ENCODE data around the gene SMAD3. TPM values are rescaled to one million over a fixed set of nuclear protein-coding genes. Genes with fewer than 3 reads are reported as not detected.
A peak's percentile ranks its signal among the peaks of the same experiment; 100 is the strongest.

Gene SMAD3
- total RNA-seq, 1 experiment from 2014 or later, result 99.5 TPM

DNA sequence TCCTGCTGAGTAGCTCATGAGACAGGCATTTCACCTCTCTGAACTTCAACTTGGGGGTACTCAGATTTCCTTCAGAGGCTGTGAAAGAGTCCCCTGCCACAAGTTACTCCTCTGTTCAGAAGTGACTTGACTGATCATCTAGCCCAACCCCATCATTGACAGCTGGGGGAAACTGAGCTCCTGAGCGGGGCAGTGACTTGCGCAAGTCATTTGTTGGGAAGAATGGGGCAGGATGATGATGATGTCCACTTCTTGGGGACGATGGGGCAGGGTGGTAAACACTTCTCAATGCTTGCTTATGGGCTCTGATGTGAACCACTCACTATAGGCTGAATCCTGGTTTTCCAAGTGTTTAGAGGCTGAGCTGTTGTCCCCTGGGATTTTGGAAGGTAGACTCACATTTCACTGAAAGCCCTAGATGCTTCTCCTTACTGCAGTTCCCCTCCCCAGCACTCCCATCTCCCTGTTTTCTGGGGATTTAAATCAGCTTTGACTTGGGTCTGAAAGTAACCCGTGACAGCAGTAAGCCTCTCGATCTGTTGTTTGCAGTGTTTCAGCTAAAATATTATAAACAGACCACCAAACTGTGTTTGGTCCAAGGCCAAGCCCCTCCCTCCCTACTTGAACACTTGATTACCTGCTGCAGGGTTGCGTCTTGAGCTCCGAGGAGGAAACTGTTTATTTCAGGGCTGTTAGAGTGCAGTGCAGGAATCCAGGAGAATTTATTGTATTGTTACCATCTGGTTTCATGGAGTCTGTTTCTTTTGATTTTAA is 25.1 kb downstream of the SMAD3 start:
- Histone ChIP-seq H3K36me3 (ENCODE audit: low read depth) (peaks cover 21% of the 10 kb centered on the region; the same call in 1 of the 2 replicates), H3K27me3 (ENCODE audit: insufficient read depth, low read depth) (no peaks in the 10 kb centered on the region), H3K9me3 (ENCODE audit: insufficient read depth, low read depth) (no peaks in the 10 kb centered on the region), H2AFZ (no peak overlapping the region), H3K4me2 (peak overlapping the region; percentile 81), H3K27ac (peak overlapping the region; percentile 96), H3F3A (ENCODE audit: insufficient read depth, low read depth) (peaks cover 63% of the 10 kb centered on the region), H3K4me3 (peak overlapping the region; percentile 39; the same call in 1 of the 2 replicates), H3K4me1 (replicated peaks; ENCODE audit: insufficient read depth) (peaks cover 75% of the 10 kb centered on the region), H3K9me2 (ENCODE audit: insufficient read depth) (no peaks in the 10 kb centered on the region), H3K79me2 (ENCODE audit: low read depth) (peaks cover 96% of the 10 kb centered on the region), H4K20me1 (ENCODE audit: insufficient read depth) (0 out of 2 replicates have a peak, but pooled peaks cover 7% of the 10 kb centered on the region)
- no peak for DNase-seq
- ChIA-PET CTCF (no interaction called here), POLR2A (ENCODE audit: unreplicated experiment) (interaction anchor here (0.6 kb wide), 1 partner anchor 758 kb away, joined by 3 read pairs; no protein-coding TSS in a partner anchor)
- TSS peak; percentile 59 for BruUV-seq (replicated peaks)
- intact Hi-C loops (cut with micrococcal nuclease; ENCODE audit: unreplicated experiment), result loop anchor here (1.0 to 2.0 kb wide), 4 partner anchors 15 to 60 kb away; partner anchors contain the start of gene SMAD3
- no peak for TF ChIP-seq EZH2 (IDR thresholded peaks at IDR 0.05; ENCODE audit: low read depth)
- TF ChIP-seq, protein P1, sequence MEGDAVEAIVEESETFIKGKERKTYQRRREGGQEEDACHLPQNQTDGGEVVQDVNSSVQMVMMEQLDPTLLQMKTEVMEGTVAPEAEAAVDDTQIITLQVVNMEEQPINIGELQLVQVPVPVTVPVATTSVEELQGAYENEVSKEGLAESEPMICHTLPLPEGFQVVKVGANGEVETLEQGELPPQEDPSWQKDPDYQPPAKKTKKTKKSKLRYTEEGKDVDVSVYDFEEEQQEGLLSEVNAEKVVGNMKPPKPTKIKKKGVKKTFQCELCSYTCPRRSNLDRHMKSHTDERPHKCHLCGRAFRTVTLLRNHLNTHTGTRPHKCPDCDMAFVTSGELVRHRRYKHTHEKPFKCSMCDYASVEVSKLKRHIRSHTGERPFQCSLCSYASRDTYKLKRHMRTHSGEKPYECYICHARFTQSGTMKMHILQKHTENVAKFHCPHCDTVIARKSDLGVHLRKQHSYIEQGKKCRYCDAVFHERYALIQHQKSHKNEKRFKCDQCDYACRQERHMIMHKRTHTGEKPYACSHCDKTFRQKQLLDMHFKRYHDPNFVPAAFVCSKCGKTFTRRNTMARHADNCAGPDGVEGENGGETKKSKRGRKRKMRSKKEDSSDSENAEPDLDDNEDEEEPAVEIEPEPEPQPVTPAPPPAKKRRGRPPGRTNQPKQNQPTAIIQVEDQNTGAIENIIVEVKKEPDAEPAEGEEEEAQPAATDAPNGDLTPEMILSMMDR (conservative IDR thresholded peaks at IDR 0.05), result no peak

- no peak overlapping the region for H2AFZ ChIP-seq
- no peaks in the 10 kb centered on the region for H3K9me3 ChIP-seq (ENCODE audit: insufficient read depth, low read depth)
- H3K79me2 ChIP-seq (ENCODE audit: low read depth), result peaks cover 96% of the 10 kb centered on the region
- H3K27me3 ChIP-seq (ENCODE audit: insufficient read depth, low read depth), result no peaks in the 10 kb centered on the region
- ChIA-PET CTCF (interaction anchor here (0.7 kb wide), 1 partner anchor 13 kb away, joined by 3 read pairs; no protein-coding TSS in a partner anchor), POLR2A (ENCODE audit: unreplicated experiment) (no interaction called here)
- no peaks in the 10 kb centered on the region for H3K9me2 ChIP-seq (ENCODE audit: insufficient read depth)
- H3F3A ChIP-seq (ENCODE audit: insufficient read depth, low read depth), result peaks cover 62% of the 10 kb centered on the region
- peak overlapping the region; percentile 96 for H3K27ac ChIP-seq
- no peaks in the 10 kb centered on the region for H4K20me1 ChIP-seq (ENCODE audit: insufficient read depth)
- peak overlapping the region; percentile 81 for H3K4me2 ChIP-seq
- H3K36me3 ChIP-seq (ENCODE audit: low read depth), result peaks cover 21% of the 10 kb centered on the region; the same call in 1 of the 2 replicates
- H3K4me1 ChIP-seq (replicated peaks; ENCODE audit: insufficient read depth), result peaks cover 74% of the 10 kb centered on the region
- TF ChIP-seq, protein P1 (conservative IDR thresholded peaks at IDR 0.05), result no peak
- no peak for TF ChIP-seq EZH2 (IDR thresholded peaks at IDR 0.05; ENCODE audit: low read depth)
- intact Hi-C loops (cut with micrococcal nuclease; ENCODE audit: unreplicated experiment), result loop anchor here (1.0 to 2.0 kb wide), 4 partner anchors 14 to 59 kb away; partner anchors contain the start of gene SMAD3
- DNase-seq, result peak; percentile 95
- BruUV-seq (replicated peaks), result no TSS peak
- peak overlapping the region; percentile 39; the same call in 1 of the 2 replicates for H3K4me3 ChIP-seq
Measured at GRCh38 chr15:67091071-67091979, 25.9 kb downstream of the SMAD3 start.

Data from PC-9 (cell line).